Effector memory CD8-positive, alpha-beta T cell (primary cell): ENCODE measurements around the gene ENTPD8.
"Not testable (repeated sequence)": the region's sequence is repeated elsewhere in the genome, so short reads cannot be mapped to it uniquely, and the experiment has no call there.

ENCODE experiments used
- ATAC-seq: fragments of 150-1000 bp; cut with Tn5 transposase; replicated peaks from 2 replicates; pipeline ENCODE4 v1.10.0; 2021; ENCODE audit warnings: mild to moderate bottlenecking, moderate library complexity
- DNase-seq, 3 experiments: peaks; one replicate each; pipeline ENCODE4 v3.0.0; 2021
- H3K27ac Mint-ChIP-seq, 2 donors: one replicate each; pipeline ENCODE4 v1.8.0; 2022; ENCODE audit warnings: mild to moderate bottlenecking in 2 of 2, mixed read lengths in 2 of 2, moderate library complexity in 2 of 2
- H3K27me3 Mint-ChIP-seq, 2 donors: one replicate each; pipeline ENCODE4 v1.8.0; 2022; ENCODE audit warnings: mixed read lengths in 2 of 2
- H3K36me3 Mint-ChIP-seq: one replicate; pipeline ENCODE4 v1.8.0; 2022; ENCODE audit warnings: mild to moderate bottlenecking, moderate library complexity, mixed read lengths; ENCODE audit not compliant: insufficient read depth
- H3K4me1 Mint-ChIP-seq, 2 donors: one replicate each; pipeline ENCODE4 v1.8.0; 2022; ENCODE audit warnings: low read depth in 2 of 2, mixed read lengths in 2 of 2
- H3K4me3 Mint-ChIP-seq, 2 donors: one replicate each; pipeline ENCODE4 v1.8.0; 2022; ENCODE audit warnings: mild to moderate bottlenecking in 2 of 2, mixed read lengths in 2 of 2, moderate library complexity in 2 of 2
- H3K9me3 Mint-ChIP-seq, 2 donors: one replicate each; pipeline ENCODE4 v1.8.0; 2022; ENCODE audit warnings: mixed read lengths in 2 of 2

ENTPD8 gene

DNA sequence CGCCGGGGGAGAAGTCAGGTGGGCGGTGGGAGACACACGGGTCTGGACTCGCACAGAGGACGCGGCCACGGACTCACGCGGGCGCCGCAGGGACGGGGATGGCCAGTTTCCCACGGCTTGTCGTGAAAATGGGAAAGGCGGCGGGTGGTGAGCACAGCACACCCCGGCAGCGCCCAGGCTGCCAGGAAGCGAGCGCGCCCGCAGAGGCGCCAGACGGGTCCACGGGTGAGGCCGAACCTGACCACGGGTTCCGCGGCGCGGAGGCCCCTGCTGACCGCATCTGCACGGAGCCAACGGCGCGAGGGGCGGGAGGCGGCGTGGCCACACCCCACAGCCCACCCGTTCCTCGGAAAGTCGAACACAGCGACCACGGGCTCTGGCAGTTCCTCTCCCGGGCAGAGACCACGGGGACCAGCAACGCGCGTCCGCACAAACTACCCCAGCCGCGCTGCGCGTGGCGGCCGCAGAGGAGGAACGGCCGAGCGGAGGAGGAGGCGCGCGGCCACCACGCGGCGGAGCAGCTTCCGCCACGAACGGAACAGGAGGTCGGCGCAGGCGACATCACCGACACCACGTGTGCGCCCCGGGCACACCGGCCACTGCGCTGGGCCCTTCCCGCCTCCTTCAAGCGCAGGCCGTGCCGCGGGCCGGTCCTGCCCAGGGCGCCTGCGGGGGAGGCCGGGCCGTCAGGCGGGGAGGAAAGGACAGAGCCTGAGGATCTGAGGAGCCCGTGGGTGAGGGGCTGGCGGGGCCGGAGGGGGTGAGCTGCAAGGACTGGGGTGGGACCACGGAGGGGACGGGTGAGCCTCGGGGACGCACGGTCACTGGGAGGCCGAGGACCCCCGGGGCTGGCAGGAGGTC, 23.8 kb downstream of the ENTPD8 start:
- Mint-ChIP-seq H3K4me3 (peak overlapping the region; percentile 29 to 62), H3K9me3 (no peaks in the 10 kb centered on the region), H3K36me3 (no peaks in the 10 kb centered on the region), H3K4me1 (peaks cover 7 to 11% of the 10 kb centered on the region in 2 donors), H3K27ac (no peak overlapping the region), H3K27me3 (no peaks in the 10 kb centered on the region)
- ATAC-seq (peak; percentile 75), DNase-seq (no peak)

DNA sequence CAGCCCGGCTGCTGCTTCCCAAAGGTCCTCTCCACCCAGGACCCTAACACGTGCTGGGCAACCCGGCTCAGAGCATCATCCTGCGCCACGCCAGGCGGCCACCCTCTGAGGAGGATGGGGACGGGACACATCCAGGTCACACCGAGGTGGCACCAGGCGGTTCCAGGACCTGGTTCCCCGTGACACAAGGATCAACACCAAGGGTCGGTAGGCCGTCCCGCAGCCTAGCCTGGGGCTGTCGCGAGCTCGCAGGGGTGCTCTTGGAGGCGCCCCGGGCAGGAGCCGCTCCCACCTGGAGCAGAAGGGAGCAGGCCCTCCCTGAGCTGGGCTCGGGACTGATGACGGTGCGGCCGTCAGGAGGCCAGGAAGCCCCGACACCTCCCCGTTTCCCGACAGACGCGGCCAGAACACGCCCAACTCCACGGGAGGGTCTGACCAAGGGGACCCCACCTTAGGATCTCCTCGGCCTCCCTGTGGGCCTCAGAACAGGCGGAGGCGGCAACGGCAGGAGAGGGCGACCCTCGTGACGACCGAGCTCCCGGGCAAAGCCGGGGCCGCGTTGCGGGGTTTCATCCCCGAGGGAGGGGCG, 24.5 kb downstream of the ENTPD8 start:
- no peak for ATAC-seq
- Mint-ChIP-seq H3K9me3 (no peaks in the 10 kb centered on the region), H3K27me3 (no peaks in the 10 kb centered on the region), H3K4me3 (peak overlapping the region in 1 of 2 donors; percentile 62), H3K36me3 (no peaks in the 10 kb centered on the region), H3K4me1 (peaks cover 9 to 10% of the 10 kb centered on the region in 2 donors), H3K27ac (no peak overlapping the region)
- no peak for DNase-seq

DNA sequence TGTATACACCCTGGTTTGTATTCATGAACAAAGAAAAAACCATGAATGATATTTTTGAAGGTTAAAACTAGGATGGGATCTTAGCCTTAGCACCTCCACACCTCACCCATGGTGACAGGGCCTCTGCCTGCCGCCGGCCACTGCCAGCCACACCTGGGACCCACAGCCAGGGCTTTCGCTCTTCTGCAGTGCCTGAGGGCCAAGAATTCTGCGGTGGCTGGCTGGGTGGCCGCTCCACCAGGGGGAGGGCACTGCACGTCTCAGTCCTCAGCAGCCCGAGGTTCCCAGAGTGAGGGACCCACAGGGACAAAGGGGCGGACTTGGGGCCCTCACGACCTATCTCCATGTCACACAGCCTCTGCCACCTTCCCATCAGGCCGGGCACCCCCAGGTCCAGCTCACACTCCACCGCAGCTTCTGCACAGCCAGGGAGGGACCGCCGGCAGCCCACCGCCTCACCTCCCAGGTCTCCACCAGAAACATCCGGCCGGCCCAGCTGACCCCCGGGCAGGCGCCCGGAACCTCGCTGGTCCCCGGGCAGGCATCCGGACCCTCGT, 25.1 kb downstream of the ENTPD8 start:
- DNase-seq (no peak), ATAC-seq (no peak)
- H3K36me3 Mint-ChIP-seq, result no peaks in the 10 kb centered on the region
- no peaks in the 10 kb centered on the region for H3K9me3 Mint-ChIP-seq
- peaks cover 9 to 10% of the 10 kb centered on the region in 2 donors for H3K4me1 Mint-ChIP-seq
- H3K4me3 Mint-ChIP-seq, result no peak overlapping the region
- H3K27me3 Mint-ChIP-seq, result no peaks in the 10 kb centered on the region
- no peak overlapping the region for H3K27ac Mint-ChIP-seq

DNA sequence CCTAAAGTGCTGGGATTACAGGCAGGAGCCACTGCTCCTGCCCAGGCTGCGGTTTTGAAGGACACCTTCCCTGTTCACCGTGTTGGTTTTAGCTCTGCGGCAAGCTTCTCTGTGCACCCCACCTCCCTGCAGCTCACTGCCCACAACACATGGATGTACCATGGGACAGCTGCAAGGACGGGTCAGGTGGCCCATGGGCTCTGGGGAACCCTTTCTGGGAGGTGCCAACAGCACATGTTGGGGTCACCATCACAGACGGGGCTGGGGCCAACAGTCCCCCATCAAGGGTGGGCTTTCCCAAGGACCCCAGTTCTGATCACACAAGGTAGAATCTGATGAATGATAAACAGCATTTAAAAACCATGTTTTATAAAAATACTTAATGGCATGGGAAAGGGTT, 25.7 kb downstream of the ENTPD8 start:
- Mint-ChIP-seq H3K27me3 (no peaks in the 10 kb centered on the region), H3K4me3 (no peak overlapping the region), H3K9me3 (no peaks in the 10 kb centered on the region), H3K4me1 (peaks cover 9 to 11% of the 10 kb centered on the region in 2 donors), H3K36me3 (no peaks in the 10 kb centered on the region), H3K27ac (no peak overlapping the region)
- ATAC-seq (no peak), DNase-seq (no peak)

DNA sequence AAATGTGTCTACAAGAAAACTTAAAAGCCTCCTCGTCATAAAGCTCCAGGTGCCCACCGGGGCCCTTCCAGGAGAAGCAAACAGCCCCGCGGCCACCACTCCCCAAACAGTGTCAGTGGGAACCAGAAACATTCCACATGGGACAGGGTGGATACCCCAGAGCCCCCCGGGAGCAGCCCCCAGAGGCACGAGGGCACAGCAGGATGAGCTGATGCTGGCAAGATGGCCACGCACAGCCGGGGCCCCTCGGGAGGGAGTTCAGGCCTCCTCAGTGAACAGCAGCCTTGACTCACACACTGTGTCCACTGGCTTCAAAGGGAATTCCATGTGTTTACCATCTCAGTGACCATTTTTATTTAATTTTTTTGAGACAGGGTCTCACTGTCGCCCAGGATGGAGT, 28.7 kb downstream of the ENTPD8 start:
- no peak overlapping the region for H3K4me3 Mint-ChIP-seq
- H3K36me3 Mint-ChIP-seq, result no peaks in the 10 kb centered on the region
- no peaks in the 10 kb centered on the region for H3K9me3 Mint-ChIP-seq
- ATAC-seq (no peak), DNase-seq (no peak)
- H3K27me3 Mint-ChIP-seq, result no peaks in the 10 kb centered on the region
- peaks cover 9 to 10% of the 10 kb centered on the region in 2 donors for H3K4me1 Mint-ChIP-seq
- no peak overlapping the region for H3K27ac Mint-ChIP-seq

DNA sequence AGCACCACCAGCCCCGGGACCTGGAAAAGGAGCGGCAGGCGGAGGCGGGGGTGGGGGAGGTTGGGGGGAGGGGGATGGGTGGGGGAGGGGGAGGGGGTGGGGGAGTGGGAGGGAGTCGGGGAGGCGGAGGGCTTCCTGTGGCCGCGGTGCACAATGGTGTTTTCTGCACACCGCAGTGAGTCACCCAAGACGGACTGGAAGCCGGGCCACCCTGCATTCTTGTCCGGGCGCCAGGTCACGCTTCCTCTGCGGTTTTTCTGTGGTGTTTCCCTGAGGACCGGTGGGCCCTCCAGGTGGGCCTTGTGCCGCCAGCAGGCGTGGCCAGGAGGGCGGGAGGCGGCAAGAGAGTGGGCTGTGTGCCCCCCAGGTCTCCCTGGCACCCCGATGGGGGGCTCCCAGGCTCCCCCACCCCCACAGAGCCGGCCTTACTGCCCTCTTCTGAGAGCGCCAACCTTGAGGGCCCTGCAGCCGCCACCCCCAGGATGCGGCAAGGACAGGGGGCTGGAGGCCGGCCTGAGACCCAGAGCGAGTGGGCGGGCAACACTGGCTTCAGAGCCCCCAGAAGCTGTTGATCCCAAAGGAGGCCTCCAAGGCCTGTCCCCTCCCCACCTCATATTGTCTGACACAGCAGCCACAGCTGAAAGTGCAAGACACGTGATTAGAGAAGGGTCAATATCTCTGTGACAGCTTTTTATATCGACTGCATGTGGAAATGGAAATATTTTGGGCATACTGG, 29.3 kb downstream of the ENTPD8 start:
- Mint-ChIP-seq H3K4me3 (peak overlapping the region; percentile 46 to 53), H3K4me1 (peaks cover 9 to 10% of the 10 kb centered on the region in 2 donors), H3K27ac (no peak overlapping the region), H3K9me3 (no peaks in the 10 kb centered on the region), H3K36me3 (no peaks in the 10 kb centered on the region), H3K27me3 (no peaks in the 10 kb centered on the region)
- DNase-seq, result no peak
- ATAC-seq, result peak; percentile 58

DNA sequence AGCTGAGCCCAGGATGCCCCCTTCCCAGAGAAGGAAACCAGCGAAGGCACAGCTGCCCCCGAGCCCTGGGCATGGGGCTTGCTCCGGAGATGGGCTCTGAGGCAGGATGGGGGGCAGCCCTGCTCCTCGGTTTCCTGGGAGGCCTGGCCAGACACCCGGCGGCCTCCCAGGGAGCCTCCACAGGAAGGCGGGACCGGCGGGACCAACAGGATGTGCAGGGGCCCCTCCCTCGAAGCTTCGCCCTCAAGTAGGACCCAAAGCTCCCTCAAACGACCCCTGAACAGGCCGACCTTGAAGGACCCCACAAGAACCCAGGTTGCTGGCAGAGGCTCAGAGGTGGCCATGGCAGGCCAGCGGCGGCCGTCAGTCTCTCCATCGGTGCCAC, 29.9 kb downstream of the ENTPD8 start:
- no peak for ATAC-seq
- no peak for DNase-seq
- H3K4me3 Mint-ChIP-seq, result peak overlapping the region; percentile 46 to 53
- no peak overlapping the region for H3K27ac Mint-ChIP-seq
- peaks cover 9 to 10% of the 10 kb centered on the region in 2 donors for H3K4me1 Mint-ChIP-seq
- H3K27me3 Mint-ChIP-seq, result peaks cover 0 to 1% of the 10 kb centered on the region in 2 donors
- H3K36me3 Mint-ChIP-seq, result no peaks in the 10 kb centered on the region
- no peaks in the 10 kb centered on the region for H3K9me3 Mint-ChIP-seq

DNA sequence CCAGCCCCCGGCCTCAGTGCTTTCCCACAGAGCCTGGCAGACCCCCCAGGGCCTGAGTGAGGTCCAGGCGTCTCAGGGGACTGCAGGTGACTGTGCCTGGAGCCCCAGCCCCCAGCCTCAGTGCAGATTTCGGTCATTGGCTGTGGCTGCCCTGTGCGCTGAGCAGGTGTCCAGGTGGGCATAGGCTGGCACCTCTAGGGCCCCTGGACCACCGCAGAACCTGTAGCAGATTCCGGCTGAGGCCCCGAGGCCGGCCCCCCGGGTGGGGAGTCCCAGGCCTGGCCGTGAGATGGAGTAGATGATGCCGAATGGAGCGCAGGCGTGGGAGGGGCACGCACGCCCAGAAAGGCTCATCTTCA, 30.3 kb downstream of the ENTPD8 start:
- H3K4me1 Mint-ChIP-seq, result peaks cover 9 to 12% of the 10 kb centered on the region in 2 donors
- H3K36me3 Mint-ChIP-seq, result no peaks in the 10 kb centered on the region
- H3K9me3 Mint-ChIP-seq, result no peaks in the 10 kb centered on the region
- peak overlapping the region in 1 of 2 donors; percentile 53 for H3K4me3 Mint-ChIP-seq
- H3K27me3 Mint-ChIP-seq, result peaks cover 0 to 5% of the 10 kb centered on the region in 2 donors
- peak overlapping the region in 1 of 2 donors; percentile 67 for H3K27ac Mint-ChIP-seq
- ATAC-seq (no peak), DNase-seq (no peak)

DNA sequence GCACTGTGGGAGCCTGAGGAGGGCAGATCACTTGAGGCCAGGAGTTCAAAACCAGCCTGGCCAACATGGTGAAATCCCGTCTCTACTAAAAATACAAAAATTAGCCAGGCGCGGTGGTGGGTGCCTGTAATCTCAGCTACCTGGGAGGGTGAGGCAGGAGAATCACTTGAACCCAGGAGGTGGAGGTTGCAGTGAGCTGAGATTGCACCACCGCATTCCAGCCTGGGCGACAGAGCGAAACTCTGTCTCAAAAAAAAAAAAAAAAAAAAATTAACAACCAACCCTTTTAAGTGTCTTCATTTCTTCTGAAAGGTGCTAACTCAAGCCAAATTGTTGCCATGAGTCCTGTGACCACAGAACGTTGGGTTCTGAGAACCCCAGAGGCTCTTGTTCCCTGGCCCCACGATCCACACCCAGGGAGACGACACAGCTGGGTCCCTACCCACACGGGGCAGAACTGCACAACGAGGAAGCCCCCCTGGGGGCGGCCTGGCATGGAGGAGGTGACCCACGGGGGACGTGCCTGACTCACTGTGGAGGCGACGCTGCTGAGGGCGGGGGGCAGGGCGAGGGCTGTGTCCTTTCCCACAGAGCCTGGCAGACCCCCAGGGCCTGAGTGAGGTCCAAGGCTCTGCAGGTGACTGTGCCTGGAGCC, 30.8 kb downstream of the ENTPD8 start:
- DNase-seq, H3K27me3 Mint-ChIP-seq, H3K36me3 Mint-ChIP-seq, H3K9me3 Mint-ChIP-seq, ATAC-seq: not testable (repeated sequence)
- H3K4me1 Mint-ChIP-seq, result peaks cover 9 to 15% of the 10 kb centered on the region in 2 donors
- peak overlapping the region; percentile 27 to 59 for H3K4me3 Mint-ChIP-seq
- peak overlapping the region in 1 of 2 donors; percentile 67 for H3K27ac Mint-ChIP-seq

DNA sequence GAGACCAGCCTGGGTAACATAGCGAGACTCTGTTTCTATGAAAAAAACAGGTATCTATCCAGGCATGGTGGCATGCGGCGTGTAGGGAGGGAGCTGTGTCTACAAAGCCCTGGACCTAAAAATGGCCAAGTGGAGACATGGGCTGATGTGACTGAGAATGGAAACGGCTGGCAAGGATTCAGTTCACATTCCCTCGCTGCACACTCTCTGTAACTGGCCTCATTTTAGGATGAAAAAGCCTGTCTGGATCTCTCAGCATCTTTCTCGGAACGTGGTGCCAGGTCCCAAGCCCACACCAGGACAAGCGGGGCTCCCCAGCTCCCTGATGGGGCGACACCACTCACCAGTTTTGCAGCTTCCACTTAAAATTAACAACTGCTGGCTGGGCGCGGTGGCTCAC, 31.6 kb downstream of the ENTPD8 start:
- no peak for DNase-seq
- Mint-ChIP-seq H3K36me3 (no peaks in the 10 kb centered on the region), H3K27me3 (peaks cover 0 to 9% of the 10 kb centered on the region in 2 donors), H3K9me3 (no peaks in the 10 kb centered on the region), H3K4me3 (peak overlapping the region in 1 of 2 donors; percentile 27), H3K4me1 (peaks cover 9 to 15% of the 10 kb centered on the region in 2 donors), H3K27ac (no peak overlapping the region)
- no peak for ATAC-seq

DNA sequence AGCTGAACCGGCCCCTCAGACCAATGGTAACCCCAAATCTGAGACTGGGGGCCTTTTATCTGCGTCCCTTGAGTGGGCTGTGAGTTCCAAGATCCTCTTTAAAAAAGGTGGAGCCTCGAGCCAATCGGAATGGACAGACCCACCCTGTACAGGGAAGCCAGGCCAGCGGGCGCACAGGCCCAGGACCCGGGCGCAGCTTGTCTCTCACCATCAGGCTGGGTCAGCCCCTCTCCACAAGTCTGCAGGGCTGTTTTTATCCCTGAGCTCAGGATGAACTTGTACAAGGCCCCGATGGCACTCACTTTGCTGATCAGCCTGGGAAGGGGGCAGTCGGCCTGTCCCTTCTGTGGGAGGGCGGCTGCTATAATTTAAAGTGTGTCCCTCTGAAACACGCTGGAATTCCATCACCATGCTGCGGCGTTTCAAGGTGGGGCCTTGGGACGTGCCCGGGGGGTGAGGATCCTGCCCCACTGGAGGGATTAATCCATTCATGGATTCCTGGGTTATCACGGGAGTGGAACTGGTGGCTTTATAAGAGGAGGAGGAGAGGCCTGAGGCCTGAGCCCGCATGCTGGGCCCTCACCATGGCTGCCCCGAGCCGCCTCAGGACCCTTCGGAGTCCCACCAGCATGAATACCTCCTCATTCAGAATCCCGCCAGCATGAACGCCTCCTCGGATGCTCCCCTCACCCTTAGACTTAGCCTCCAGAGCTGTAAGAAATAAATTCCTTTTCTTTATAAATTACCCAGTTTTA, 32.3 kb downstream of the ENTPD8 start:
- peaks cover 3% of the 10 kb centered on the region for H3K36me3 Mint-ChIP-seq
- DNase-seq, result no peak
- ATAC-seq, result no peak
- H3K27ac Mint-ChIP-seq, result no peak overlapping the region
- no peak overlapping the region for H3K4me3 Mint-ChIP-seq
- H3K4me1 Mint-ChIP-seq, result peaks cover 4 to 15% of the 10 kb centered on the region in 2 donors
- no peaks in the 10 kb centered on the region for H3K9me3 Mint-ChIP-seq
- peaks cover 0 to 9% of the 10 kb centered on the region in 2 donors for H3K27me3 Mint-ChIP-seq

DNA sequence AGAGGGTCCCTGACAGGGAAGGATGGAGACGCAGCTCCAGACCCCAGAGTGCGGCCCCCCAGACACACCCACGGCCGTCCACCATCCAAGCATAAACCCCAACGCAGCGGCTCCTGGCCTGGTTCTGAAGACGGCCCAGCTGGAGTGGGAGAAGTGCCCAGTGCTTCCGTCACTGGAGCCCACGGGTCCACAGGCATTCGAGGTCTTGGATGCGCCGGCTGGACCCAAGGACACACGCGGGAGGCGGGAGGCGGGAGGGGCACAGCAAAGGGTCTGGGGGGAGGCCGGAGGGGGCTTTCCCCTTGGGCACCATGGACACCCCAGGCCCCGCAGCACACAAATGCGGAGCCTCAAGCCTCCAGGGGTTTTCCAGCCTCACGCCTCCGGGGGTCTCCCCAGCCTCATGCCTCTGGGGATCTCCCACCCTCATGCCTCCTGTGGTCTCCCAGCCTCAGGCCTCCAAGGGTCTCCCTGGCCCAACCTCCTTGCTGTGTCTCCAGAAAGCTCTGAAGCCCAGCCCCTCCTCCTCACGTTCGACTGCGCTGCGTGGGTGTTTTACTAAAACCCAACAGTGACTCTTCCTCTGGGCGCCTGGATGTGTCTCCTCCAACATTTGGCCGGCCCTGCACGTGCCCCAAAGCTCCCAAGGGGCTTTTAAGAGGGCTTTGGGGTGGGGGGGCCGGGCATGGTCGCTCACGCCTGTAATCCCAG, 33.4 kb downstream of the ENTPD8 start:
- peaks cover 3% of the 10 kb centered on the region for H3K36me3 Mint-ChIP-seq
- no peak overlapping the region for H3K27ac Mint-ChIP-seq
- peaks cover 0 to 9% of the 10 kb centered on the region in 2 donors for H3K27me3 Mint-ChIP-seq
- ATAC-seq (no peak), DNase-seq (no peak)
- no peaks in the 10 kb centered on the region for H3K9me3 Mint-ChIP-seq
- peak overlapping the region; percentile 6 to 58 for H3K4me3 Mint-ChIP-seq
- peaks cover 4 to 9% of the 10 kb centered on the region in 2 donors for H3K4me1 Mint-ChIP-seq
